HCT116 (cell line): Measurements from ENCODE around the gene MESP2. TPM values are rescaled to one million over a fixed set of nuclear protein-coding genes. Genes with fewer than 3 reads are reported as not detected.

ENCODE experiments used
- ATAC-seq: fragments of 200-7000 bp; cut with Tn5 transposase; 2 replicates; pipeline ENCODE4 v1.9.1; 2020; ENCODE audit warnings: mild to moderate bottlenecking, moderate library complexity
- BruUV-seq: library from RNA; stranded (reverse); fragments of 400-500 nt; replicated peaks from 2 replicates; lab custom pipeline; 2021; lab: Mats Ljungman, UMichigan
- CTCF ChIA-PET: fragments of 300-600 bp; sonication (Branson Sonifier 250); formaldehyde crosslinking; loops from one replicate; lab custom pipeline; 2021; ENCODE audit warnings: antibody characterized with exemption; lab: Charles Lee
- POLR2A ChIA-PET: fragments of 300-600, 350-600 bp; sonication (Branson Sonifier 250); formaldehyde crosslinking; loops from one replicate; lab custom pipeline; 2021; ENCODE audit warnings: antibody characterized with exemption; lab: Charles Lee
- RAD21 ChIA-PET, 2 experiments: fragments of 300-600 bp; sonication (Branson Sonifier 250); formaldehyde crosslinking; loops; one replicate each; lab custom pipeline; 2023; ENCODE audit warnings: low total read pairs in 2 of 2; ENCODE audit not compliant: uncharacterized antibody in 2 of 2, unreplicated experiment in 2 of 2, low non-redundant PET in 1 of 2; lab: Charles Lee
- DNase-seq: peaks from one replicate; pipeline ENCODE4 v3.0.0-alpha.2; 2010; ENCODE audit warnings: low read depth, low spot score
- H2AFZ ChIP-seq: fragments of 200-600 bp; shearing (Covaris generic), sonication (generic); 2 replicates; pipeline ENCODE4 v1.6.1; 2017; ENCODE audit warnings: low read depth, mixed run types, mixed read lengths, antibody characterized with exemption, low read length; ENCODE audit not compliant: poor library complexity, severe bottlenecking
- H3K27ac ChIP-seq: 2 replicates; pipeline ENCODE4 v1.5.1; 2012; ENCODE audit warnings: low read depth, low read length
- H3K27me3 ChIP-seq: fragments of 200-600 bp; sonication (generic); 2 replicates; pipeline ENCODE4 v1.6.1; 2016; ENCODE audit warnings: mixed run types, low read length, mixed read lengths; ENCODE audit not compliant: insufficient read depth
- H3K36me3 ChIP-seq, 2 experiments: fragments of 200-500 bp in 1 of 2; fragments of 200-600 bp in 1 of 2; sonication (Bioruptor generic) in 1 of 2; sonication (generic) in 1 of 2; 2 replicates each; pipeline versions ENCODE4 v1.5.1 to v1.6.1; 2014 to 2016; ENCODE audit warnings: low read length in 2 of 2, inconsistent platforms in 1 of 2, mixed read lengths in 1 of 2, mixed run types in 1 of 2; ENCODE audit not compliant: insufficient read depth in 2 of 2, control insufficient read depth in 1 of 2
- H3K4me1 ChIP-seq, 2 experiments: fragments of 200-600 bp in 1 of 2; sonication (generic) in 1 of 2; 2 replicates each; pipeline versions ENCODE4 v1.5.1 to v1.6.1; 2012 to 2017; ENCODE audit warnings: low read length in 2 of 2, inconsistent platforms in 1 of 2, mild to moderate bottlenecking in 1 of 2, mixed read lengths in 1 of 2, mixed run types in 1 of 2, moderate library complexity in 1 of 2; ENCODE audit not compliant: insufficient read depth in 2 of 2, control insufficient read depth in 1 of 2
- H3K4me2 ChIP-seq: fragments of 200-600 bp; sonication (generic); 2 replicates; pipeline ENCODE4 v1.6.1; 2017; ENCODE audit warnings: mixed run types, low read length, mixed read lengths
- H3K4me3 ChIP-seq, 2 experiments: fragments of 200-600 bp in 1 of 2; sonication (generic) in 1 of 2; replicated peaks in 1 of 2; 2 replicates each; pipeline ENCODE4 v1.5.1; 2011 to 2016; ENCODE audit warnings: low read length in 2 of 2, control low read depth in 1 of 2, low read depth in 1 of 2, mild to moderate bottlenecking in 1 of 2, mixed read lengths in 1 of 2, mixed run types in 1 of 2
- H3K79me2 ChIP-seq: fragments of 200-600 bp; sonication (generic); 2 replicates; pipeline ENCODE4 v1.6.1; 2017; ENCODE audit warnings: mild to moderate bottlenecking, mixed run types, low read length, moderate library complexity, mixed read lengths; ENCODE audit not compliant: insufficient read depth
- H3K9ac ChIP-seq: fragments of 200-600 bp; sonication (generic); 2 replicates; pipeline ENCODE4 v1.6.1; 2016; ENCODE audit warnings: low read length, mixed read lengths
- H3K9me2 ChIP-seq: fragments of 200-600 bp; sonication (generic), shearing (Covaris generic); 2 replicates; pipeline ENCODE4 v1.6.1; 2017; ENCODE audit warnings: mixed run types, mild to moderate bottlenecking, moderate library complexity; ENCODE audit not compliant: insufficient read depth
- H3K9me3 ChIP-seq, 2 experiments: fragments of 200-500 bp in 1 of 2; fragments of 200-600 bp in 1 of 2; sonication (Bioruptor generic) in 1 of 2; sonication (generic) in 1 of 2; 2 replicates each; pipeline ENCODE4 v1.6.1; 2014 to 2017; ENCODE audit warnings: low read length in 2 of 2, mixed read lengths in 2 of 2, inconsistent platforms in 1 of 2, low read depth in 1 of 2, mild to moderate bottlenecking in 1 of 2, mixed run types in 1 of 2, moderate library complexity in 1 of 2; ENCODE audit not compliant: control insufficient read depth in 1 of 2, insufficient read depth in 1 of 2
- H4K20me1 ChIP-seq: fragments of 200-600 bp; sonication (generic), shearing (Covaris generic); 2 replicates; pipeline ENCODE4 v1.6.1; 2017; ENCODE audit warnings: mixed run types, mild to moderate bottlenecking, moderate library complexity; ENCODE audit not compliant: insufficient read depth
- EGR1 ChIP-seq: IDR thresholded peaks from 2 replicates; pipeline ENCODE4 v1.6.1; 2012; ENCODE audit warnings: low read depth
- RAD21 ChIP-seq: IDR thresholded peaks from 2 replicates; pipeline ENCODE4 v1.6.1; 2012; ENCODE audit warnings: low read depth, mild to moderate bottlenecking
- YY1 ChIP-seq: IDR thresholded peaks from 2 replicates; pipeline ENCODE4 v1.6.1; 2011; ENCODE audit warnings: low read length, low read depth, moderate library complexity, mild to moderate bottlenecking; ENCODE audit not compliant: insufficient replicate concordance; ENCODE audit errors: extremely low read depth
- ZNF274 ChIP-seq: fragments of 200-500 bp; sonication (Bioruptor generic); IDR thresholded peaks from 2 replicates; pipeline ENCODE4 v1.6.1; 2014; ENCODE audit warnings: mild to moderate bottlenecking, low read depth, low read length, inconsistent platforms
- intact Hi-C: fragments of 100-400 bp; cut with micrococcal nuclease; formaldehyde crosslinking; loops from 2 replicates; pipeline ENCODE4 v1.10.0; 2022
- total RNA-seq: library from RNA; stranded (reverse); gene quantifications from one replicate; pipeline ENCODE4 v1.2.1, GENCODE V29; 2021; ENCODE audit not compliant: unreplicated experiment
- TF ChIP-seq, protein P1 (sequence below), 3 experiments: fragments of 200-600 bp in 1 of 3; sonication (generic) in 1 of 3; IDR thresholded peaks in 2 of 3; conservative IDR thresholded peaks in 1 of 3; 2 replicates each; pipeline ENCODE4 v1.5.1; 2012 to 2017; ENCODE audit warnings: low read depth in 2 of 3, low read length in 2 of 3, antibody characterized with exemption in 1 of 3, borderline replicate concordance in 1 of 3, control low read depth in 1 of 3, mild to moderate bottlenecking in 1 of 3, mixed read lengths in 1 of 3, mixed run types in 1 of 3, moderate library complexity in 1 of 3; ENCODE audit not compliant: insufficient read depth in 1 of 3

The MESP2 gene
- total RNA-seq, 1 experiment from 2014 or later: 0.20 TPM

DNA sequence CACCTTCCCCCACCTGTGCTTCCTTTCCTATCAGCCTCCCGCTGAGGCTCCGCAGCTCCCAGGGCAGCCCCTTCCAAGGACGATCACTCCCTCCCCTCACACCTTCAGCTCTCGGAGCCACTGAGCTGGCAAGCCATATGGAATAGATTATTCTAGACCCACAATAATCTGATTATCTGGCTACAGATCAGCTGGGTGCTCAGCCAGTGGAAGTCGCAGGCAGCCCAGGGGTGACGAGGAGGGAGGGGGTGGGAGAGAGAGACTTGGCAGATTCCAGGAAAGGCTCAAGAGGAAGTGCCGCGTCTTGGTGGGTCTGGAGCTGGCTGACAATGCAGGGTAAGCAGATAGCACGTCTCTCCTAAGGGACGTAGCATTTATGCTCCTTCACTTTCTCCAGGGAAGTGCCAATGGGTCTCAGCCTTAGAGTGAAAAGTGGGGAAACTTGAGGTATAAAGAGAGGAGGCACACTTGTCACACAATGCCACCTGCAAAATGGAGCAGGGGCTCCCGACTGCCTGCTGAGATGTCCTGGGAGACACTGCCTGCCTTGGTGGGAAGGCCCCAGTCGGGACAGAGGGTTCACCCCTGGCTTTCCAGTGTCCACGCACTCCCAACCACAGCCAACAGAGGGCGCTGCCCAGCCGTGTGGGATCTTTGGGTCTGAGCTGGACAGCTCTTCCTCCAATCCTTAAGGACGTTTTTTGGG, 15.7 kb upstream of the MESP2 start:
- RAD21 ChIA-PET: interaction anchor here (0.6 to 3.5 kb wide), 8 partner anchors 10 to 134 kb away, joined by 3 to 29 read pairs (median 6); partner anchors contain the start of genes AP3S2 (in 1 of the 2) and MESP1 (in 1 of the 2)
- Histone ChIP-seq H3K36me3 (no peaks in the 10 kb centered on the region), H3K9me3 (no peaks in the 10 kb centered on the region), H3K4me3 (no peak overlapping the region), H2AFZ (peak overlapping the region; percentile 54), H3K27ac (no peak overlapping the region), H3K4me1 (peaks cover 0 to 10% of the 10 kb centered on the region in 2 experiments; a peak in 1 of 4 replicates), H4K20me1 (no peaks in the 10 kb centered on the region), H3K9ac (no peak overlapping the region), H3K79me2 (no peaks in the 10 kb centered on the region), H3K27me3 (no peaks in the 10 kb centered on the region), H3K9me2 (no peaks in the 10 kb centered on the region), H3K4me2 (no peak overlapping the region)
- intact Hi-C loops: loop anchor here (1.0 kb wide), 2 partner anchors 115 to 128 kb away; no protein-coding TSS in a partner anchor
- POLR2A ChIA-PET: interaction anchor here (0.5 to 1.6 kb wide), 3 partner anchors 115 to 322 kb away, joined by 3 to 4 read pairs (median 4); no protein-coding TSS in a partner anchor
- DNase-seq (peak; percentile 39), ATAC-seq (peak; percentile 98)
- peak; percentile 96 for TF ChIP-seq RAD21
- TF ChIP-seq ZNF274: no peak
- TF ChIP-seq EGR1: no peak
- TF ChIP-seq, protein P1, sequence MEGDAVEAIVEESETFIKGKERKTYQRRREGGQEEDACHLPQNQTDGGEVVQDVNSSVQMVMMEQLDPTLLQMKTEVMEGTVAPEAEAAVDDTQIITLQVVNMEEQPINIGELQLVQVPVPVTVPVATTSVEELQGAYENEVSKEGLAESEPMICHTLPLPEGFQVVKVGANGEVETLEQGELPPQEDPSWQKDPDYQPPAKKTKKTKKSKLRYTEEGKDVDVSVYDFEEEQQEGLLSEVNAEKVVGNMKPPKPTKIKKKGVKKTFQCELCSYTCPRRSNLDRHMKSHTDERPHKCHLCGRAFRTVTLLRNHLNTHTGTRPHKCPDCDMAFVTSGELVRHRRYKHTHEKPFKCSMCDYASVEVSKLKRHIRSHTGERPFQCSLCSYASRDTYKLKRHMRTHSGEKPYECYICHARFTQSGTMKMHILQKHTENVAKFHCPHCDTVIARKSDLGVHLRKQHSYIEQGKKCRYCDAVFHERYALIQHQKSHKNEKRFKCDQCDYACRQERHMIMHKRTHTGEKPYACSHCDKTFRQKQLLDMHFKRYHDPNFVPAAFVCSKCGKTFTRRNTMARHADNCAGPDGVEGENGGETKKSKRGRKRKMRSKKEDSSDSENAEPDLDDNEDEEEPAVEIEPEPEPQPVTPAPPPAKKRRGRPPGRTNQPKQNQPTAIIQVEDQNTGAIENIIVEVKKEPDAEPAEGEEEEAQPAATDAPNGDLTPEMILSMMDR (IDR thresholded peaks at IDR 0.05 in 2 of 3, conservative IDR thresholded peaks at IDR 0.05 in 1 of 3; ENCODE audit: borderline replicate concordance in 1 of 3, insufficient read depth in 1 of 3, low read depth in 2 of 3, low read length in 2 of 3): peak; percentile 94 to 99 (median 97)
- peak; percentile 22 for TF ChIP-seq YY1
- BruUV-seq: no TSS peak
- CTCF ChIA-PET: interaction anchor here (0.6 to 5.4 kb wide), 23 partner anchors 8 to 327 kb away, joined by 3 to 164 read pairs (median 5); partner anchors contain the start of genes MESP1 and MESP2
